GM21825 (cell line): Measurements from ENCODE around the gene NFATC1.
"Not testable (repeated sequence)": the region's sequence is repeated elsewhere in the genome, so short reads cannot be mapped to it uniquely, and the experiment has no call there.

Experiments used
- ATAC-seq: cut with Tn5 transposase; IDR thresholded peaks from one replicate; pipeline ENCODE4 v1.9.1; 2021; ENCODE audit warnings: mild to moderate bottlenecking, moderate library complexity; ENCODE audit not compliant: unreplicated experiment

Gene NFATC1

GRCh38 chr18:79502782-79503181 lies 107.1 kb downstream of the NFATC1 start:
- ATAC-seq = no peak

GRCh38 chr18:79503406-79503805 lies 107.7 kb downstream of the NFATC1 start:
- no peak for ATAC-seq

GRCh38 chr18:79504034-79504433 lies 108.3 kb downstream of the NFATC1 start:
- ATAC-seq = no peak

- ATAC-seq = not testable (repeated sequence)
Measured at GRCh38 chr18:79504495-79504894, 108.8 kb downstream of the NFATC1 start.

- not testable (repeated sequence) for ATAC-seq
Measured at GRCh38 chr18:79505465-79505864, 109.7 kb downstream of the NFATC1 start.

GRCh38 chr18:79506191-79507075 lies 110.7 kb downstream of the NFATC1 start:
- ATAC-seq = no peak

GRCh38 chr18:79507076-79507545 lies 111.4 kb downstream of the NFATC1 start:
- no peak for ATAC-seq

GRCh38 chr18:79507546-79508480 lies 112.1 kb downstream of the NFATC1 start:
- no peak for ATAC-seq

GRCh38 chr18:79508565-79509535 lies 113.1 kb downstream of the NFATC1 start:
- peak; percentile 38 for ATAC-seq

GRCh38 chr18:79509536-79509930 lies 113.8 kb downstream of the NFATC1 start:
- ATAC-seq = no peak

GRCh38 chr18:79510046-79510685 lies 114.4 kb downstream of the NFATC1 start:
- no peak for ATAC-seq

- no peak for ATAC-seq
Measured at GRCh38 chr18:79510731-79511241, 115.1 kb downstream of the NFATC1 start.

- ATAC-seq = no peak
Measured at GRCh38 chr18:79511271-79511670, 115.5 kb downstream of the NFATC1 start.

GRCh38 chr18:79511671-79512301 lies 116.1 kb downstream of the NFATC1 start:
- no peak for ATAC-seq

GRCh38 chr18:79512461-79513380 lies 117.0 kb downstream of the NFATC1 start:
- no peak for ATAC-seq

- ATAC-seq = no peak
Measured at GRCh38 chr18:79513381-79514081, 117.8 kb downstream of the NFATC1 start.

GRCh38 chr18:79515331-79515730 lies 119.6 kb downstream of the NFATC1 start:
- no peak for ATAC-seq
